SK-N-SH (cell line): ENCODE results near the gene SERTAD4.

Experiments
- EP300 ChIP-seq, 2 experiments: IDR thresholded peaks; 2 replicates each; pipeline versions ENCODE4 v1.4.0 to v1.6.1; 2012; ENCODE audit warnings: borderline replicate concordance in 1 of 2, low read depth in 1 of 2, low read length in 1 of 2
- EZH2phosphoT487 ChIP-seq: fragments of 200-600 bp; sonication (generic); IDR thresholded peaks from 2 replicates; pipeline ENCODE4 v1.6.1; 2017; ENCODE audit warnings: low read depth, mixed run types, mild to moderate bottlenecking, antibody characterized with exemption, moderate library complexity, borderline replicate concordance
- GABPA ChIP-seq: IDR thresholded peaks from 2 replicates; pipeline ENCODE4 v1.4.0; 2012; ENCODE audit warnings: low read depth, mild to moderate bottlenecking
- POLR2AphosphoS5 ChIP-seq: IDR thresholded peaks from 2 replicates; pipeline ENCODE4 v1.6.1; 2012; ENCODE audit warnings: low read depth, low read length
- RAD21 ChIP-seq: IDR thresholded peaks from 2 replicates; pipeline ENCODE4 v1.6.1; 2012; ENCODE audit warnings: mild to moderate bottlenecking, low read length
- RFX5 ChIP-seq: IDR thresholded peaks from 2 replicates; pipeline ENCODE4 v1.6.1; 2012; ENCODE audit warnings: mild to moderate bottlenecking, improper control_type of control experiment, low read length
- TAF1 ChIP-seq: IDR thresholded peaks from 2 replicates; pipeline ENCODE4 v1.6.1; 2012; ENCODE audit warnings: low read depth, mild to moderate bottlenecking, low read length, moderate library complexity, borderline replicate concordance

DNA sequence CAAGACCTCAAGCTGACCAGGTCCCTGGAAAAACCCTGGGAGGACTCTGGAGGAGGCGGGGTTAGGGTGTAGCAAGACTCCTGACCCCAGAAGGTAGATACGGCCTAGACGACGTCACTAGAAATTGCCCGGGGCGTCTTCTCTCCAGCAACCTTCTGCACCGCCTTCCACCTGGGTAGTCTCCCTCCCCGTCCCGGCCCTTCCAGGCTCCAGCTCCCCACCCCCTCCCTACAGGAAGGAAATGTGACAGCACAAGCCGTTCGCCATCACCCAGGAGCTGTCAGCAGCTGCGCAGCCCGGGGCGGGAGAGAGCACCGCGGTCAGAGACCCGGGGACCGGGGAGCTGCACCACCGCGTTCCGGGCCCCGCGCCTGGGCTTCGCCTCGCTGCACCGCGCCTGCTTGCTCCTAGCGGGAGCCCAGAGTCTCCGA lies 20.0 kb downstream of the SERTAD4 start:
- TF ChIP-seq EZH2phosphoT487 (no peak), GABPA (no peak), POLR2AphosphoS5 (no peak), EP300 (IDR thresholded peaks at IDR 0.05; ENCODE audit: borderline replicate concordance in 1 of 2, low read depth in 1 of 2, low read length in 1 of 2) (no peak), RAD21 (no peak), RFX5 (no peak), TAF1 (no peak)
